HG03342 (cell line): Measurements from ENCODE around the gene WDHD1.
"Not testable (repeated sequence)": the region's sequence is repeated elsewhere in the genome, so short reads cannot be mapped to it uniquely, and the experiment has no call there.

Source experiments
- ATAC-seq: cut with Tn5 transposase; IDR thresholded peaks from one replicate; pipeline ENCODE4 v1.9.1; 2021; ENCODE audit warnings: mild to moderate bottlenecking, moderate library complexity; ENCODE audit not compliant: unreplicated experiment

The WDHD1 gene

DNA sequence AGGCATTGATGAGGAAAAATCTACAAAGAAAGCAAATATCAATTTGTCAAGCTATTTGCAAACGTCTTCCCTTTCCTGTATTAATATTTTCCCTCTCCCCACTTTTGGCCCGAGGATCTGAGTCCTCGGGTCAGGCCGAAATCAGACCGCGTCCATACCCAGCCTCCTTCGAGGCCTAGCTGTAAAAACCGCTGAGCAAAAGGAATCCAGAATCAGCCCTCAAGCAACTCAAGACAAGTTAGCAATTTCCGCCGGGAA is 24.2 kb upstream of the WDHD1 start:
- no peak for ATAC-seq

DNA sequence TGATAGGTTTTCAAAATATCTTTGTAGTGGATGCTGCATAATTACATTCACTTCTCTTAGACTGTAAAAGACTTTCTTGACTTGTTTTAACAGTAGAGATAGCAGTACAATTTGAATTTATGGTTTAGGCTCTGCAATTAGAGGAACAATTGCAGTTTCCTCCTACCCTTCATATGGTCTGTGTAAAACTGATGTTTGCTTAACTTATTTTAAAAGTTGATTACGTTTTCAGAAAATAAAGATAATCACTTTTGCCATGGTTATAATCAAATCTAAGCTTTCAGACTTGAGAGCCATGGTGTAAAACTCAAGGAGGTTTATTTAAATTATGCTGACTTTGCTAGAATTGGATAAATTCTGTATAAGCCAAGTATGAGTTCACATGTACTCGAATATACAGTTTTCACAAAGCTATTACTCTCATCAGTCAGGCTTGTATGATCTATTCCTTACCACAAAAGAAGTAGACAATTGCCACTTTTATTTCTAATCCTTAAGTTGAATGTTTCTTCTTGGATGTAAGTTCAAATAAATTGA is 22.1 kb upstream of the WDHD1 start:
- no peak for ATAC-seq

DNA sequence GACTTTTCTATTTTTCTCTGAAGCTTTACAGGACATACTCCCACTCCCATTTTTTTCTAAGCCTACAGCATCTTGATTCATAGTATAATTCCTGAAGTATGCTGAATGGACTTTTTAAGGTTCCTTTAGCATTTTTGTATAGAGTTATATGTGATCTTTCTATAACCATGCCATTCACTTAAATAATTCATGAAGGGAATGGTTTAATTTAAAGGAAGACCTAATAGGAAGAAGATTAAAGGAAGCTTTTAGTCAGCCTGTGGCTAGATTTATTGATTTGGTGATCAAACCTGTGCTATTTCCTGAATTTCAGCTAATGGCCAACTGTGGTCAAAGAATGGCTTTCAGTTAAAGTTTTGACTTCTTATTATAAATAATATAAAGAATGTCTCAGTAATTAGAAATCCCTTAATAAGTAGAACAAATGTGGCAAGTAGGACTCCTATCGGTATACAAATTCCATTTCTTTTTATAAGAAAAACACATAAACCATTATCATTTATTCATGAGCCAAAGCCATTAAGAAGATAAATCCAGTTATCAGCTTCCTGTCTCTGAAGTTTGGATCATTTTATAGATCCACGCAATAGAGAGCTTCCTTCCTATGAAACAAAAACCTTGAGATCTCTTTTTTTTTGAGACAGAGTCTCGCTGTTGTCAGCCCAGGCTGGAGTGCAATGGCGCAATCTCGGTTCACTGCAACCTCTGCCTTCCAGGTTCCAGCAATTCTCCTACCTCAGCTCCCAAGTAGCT is 20.6 kb upstream of the WDHD1 start:
- no peak for ATAC-seq

DNA sequence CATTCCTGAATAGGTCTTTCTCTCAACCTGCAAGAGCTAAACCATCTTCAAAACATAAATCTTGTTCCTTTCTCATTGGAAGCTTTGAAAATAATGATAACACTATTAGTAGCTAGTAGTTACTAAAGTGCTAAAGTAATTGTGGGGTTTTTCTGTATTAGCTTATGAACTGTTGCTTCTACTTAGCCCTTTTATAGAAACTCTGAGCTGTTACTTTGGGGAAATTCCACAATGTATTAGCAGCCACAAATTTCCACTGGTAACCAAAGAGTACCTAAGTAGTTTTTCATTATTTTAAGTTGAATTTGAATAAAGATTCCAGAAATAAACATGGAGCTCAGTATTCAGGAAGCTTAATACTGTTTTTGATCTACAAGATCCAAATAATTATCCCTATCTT is 18.2 kb upstream of the WDHD1 start:
- ATAC-seq, result no peak

DNA sequence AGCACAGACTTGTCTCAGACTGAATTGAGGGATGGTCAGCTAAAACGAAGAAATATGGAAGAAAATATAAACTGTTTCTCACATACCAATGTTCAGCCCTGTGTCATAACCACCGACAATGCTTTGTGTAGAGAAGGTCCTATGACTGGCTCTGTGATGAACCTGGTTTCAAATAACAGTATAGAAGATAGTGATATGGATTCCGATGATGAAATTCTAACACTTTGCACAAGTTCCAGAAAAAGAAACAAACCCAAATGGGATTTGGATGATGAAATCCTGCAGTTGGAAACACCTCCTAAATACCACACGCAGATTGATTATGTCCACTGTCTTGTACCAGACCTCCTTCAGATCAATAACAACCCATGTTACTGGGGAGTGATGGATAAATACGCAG is 16.6 kb upstream of the WDHD1 start:
- ATAC-seq, result no peak

DNA sequence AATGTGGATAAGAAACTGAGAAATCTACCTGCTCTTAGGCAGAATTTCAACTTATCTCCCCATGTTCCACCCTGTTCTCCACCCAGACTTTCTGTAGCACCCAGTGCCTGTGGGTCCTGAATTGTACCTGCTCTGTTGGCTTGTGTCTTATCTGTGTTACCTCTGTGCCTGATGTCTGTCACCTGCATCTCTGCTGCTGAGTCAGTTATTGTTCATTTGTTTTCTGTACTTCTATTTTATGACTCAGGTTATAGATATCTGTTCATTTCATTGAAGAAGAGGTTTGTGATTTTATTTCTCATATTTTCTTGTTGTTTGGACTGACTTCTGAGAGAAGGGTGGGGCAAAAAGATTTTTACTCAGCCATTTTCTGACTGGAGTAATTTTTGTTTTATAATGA is 11.8 kb upstream of the WDHD1 start:
- ATAC-seq, result no peak

DNA sequence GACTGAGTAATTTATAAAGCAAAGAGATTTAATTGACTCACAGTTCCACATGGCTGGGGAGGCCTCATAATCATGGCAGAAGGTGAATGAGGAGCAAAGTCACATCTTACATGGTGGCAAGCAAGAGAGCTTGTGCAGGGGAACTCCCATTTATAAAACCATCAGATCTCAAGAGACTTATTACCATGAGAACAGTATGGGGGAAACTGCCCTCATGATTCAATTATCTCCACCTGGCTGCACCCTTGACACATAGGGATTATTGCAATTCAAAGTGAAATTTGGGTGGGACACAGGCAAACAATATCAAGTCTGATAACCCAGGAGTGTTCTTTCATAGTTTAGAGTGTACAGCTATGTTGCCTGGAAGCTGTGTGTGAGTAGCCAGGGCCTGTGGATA is 11.1 kb upstream of the WDHD1 start:
- ATAC-seq, result not testable (repeated sequence)

DNA sequence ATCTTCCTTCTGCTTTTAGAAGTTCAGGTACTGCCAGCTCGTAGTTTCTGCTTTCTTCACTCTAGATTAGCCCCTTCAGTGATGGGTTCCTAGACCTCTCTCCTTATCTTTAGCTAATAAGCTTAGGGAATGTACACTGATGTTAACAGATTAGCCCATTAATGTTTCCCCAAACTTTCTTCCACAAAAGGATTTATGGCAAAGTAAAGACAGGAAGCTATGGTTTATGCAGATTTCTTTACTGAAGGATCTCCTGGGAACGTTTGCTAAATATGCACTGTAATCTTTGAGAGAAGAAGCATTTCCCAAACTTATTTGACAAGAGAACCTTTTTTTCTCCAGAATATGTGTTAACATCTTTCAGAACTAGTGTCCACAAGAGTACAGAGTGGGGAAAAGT is 4.3 kb upstream of the WDHD1 start:
- no peak for ATAC-seq

DNA sequence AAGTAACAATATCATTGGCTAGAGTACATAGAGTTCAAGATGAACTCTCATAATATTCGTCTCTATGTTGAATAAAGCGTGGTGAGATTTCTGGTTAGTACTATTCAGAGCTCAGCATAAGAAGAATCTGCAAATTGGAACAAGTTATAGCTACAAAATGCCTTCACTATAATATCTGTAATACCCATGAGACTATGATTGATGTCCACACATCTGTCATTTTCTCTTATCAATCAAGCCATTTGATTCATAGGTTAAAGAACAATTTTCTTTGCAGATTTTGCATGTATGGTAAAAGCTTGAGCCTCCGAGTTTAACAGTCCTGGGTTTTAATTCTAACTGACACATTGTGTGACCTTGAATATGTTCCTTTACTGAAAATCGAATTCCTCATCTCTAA is 1.6 kb upstream of the WDHD1 start:
- ATAC-seq, result no peak

DNA sequence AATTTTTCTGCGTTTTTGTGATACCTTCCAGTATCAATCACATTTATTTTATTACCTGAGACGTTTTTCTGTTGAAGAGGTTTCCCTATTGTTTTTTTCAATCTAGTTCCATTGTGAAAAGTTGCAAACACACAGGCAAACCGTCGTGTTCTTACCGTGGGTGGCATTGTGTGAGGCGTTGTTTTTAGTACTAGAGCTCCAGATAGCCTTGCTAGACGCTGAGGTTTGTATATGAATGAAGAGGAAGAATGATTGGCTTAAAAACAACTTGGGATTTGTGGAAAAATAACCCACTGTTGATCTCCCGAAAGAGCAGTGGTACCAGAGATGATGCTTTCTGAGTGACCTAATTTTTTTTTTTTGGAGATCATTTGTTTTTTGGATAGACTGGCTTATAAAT is 1.2 kb upstream of the WDHD1 start:
- no peak for ATAC-seq

DNA sequence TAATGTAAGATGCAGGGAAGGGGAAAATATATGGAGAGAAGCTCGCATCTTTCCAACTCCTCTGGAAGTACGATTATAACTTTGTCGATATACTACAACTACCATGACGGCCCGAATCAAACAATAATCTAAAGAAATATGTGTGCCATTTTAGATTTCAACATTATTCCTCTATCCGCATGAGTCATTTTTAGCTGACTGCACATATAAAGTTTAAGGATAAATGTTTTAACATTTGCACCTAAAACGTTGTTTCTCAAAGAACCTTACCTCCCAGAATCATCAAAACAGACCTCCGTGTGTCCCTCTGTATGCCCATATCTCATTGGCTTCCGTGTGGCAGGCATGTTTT is 482 bp downstream of the WDHD1 start:
- ATAC-seq, result no peak

DNA sequence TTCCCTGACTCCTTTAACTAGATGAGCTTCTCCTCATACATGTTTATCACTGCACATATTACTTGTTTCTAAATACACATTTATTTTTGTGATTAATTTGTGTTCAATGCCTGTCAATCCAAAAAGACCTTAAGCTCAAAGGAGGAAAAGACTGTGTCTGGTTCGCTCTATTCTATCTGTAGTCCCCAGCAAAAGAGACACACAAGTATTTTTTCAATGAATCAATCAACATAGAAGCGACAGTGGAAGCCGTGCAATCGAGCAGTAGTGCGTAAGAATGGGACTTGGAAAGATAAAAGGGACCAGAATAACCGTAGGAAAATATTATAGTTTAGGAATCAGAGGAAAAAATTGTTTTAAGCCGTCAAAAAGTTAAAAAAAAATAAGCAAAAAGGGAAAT is 951 bp downstream of the WDHD1 start:
- no peak for ATAC-seq

DNA sequence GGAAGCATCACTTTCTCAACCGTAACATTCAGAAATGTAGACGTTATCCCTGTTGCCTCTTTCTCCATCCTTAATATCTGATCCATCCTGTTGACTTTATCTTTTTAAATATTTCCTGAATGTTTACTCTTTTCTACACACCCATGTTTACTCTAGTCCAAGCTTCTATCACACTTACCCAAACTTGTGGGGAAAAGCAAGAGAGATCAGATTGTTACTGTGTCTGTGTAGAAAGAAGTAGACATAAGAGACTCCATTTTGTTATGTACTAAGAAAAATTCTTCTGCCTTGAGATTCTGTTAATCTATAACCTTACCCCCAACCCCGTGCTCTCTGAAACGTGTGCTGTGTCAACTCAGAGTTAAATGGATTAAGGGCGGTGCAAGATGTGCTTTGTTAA is 2.5 kb downstream of the WDHD1 start:
- ATAC-seq, result not testable (repeated sequence)

DNA sequence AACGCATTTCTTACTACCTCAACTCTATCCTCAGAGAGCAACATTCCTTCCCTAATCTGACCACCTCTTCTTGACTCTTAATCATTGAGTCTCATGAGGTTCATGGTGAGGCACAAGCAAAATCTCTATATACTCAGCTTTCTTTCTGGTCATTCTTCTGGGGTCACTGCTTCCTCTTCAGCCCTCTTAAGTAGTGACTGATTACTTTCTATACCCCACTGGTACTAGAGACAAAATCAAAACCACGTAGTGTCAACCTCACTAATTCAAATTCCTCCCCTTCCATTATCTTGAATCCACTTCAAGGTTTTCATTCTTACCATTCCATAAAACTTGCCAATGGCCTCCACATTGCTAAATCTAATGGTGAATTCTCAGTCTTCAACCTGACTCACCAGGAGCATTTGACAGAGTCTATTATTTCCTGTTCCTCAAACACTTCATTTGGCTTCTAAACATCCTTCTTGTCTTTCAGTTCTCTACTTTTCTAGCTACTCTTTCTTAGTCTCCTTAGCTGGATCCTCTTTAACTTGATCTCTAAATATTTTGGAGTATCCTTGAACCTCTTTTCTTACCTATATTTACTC is 6.8 kb downstream of the WDHD1 start:
- no peak for ATAC-seq

DNA sequence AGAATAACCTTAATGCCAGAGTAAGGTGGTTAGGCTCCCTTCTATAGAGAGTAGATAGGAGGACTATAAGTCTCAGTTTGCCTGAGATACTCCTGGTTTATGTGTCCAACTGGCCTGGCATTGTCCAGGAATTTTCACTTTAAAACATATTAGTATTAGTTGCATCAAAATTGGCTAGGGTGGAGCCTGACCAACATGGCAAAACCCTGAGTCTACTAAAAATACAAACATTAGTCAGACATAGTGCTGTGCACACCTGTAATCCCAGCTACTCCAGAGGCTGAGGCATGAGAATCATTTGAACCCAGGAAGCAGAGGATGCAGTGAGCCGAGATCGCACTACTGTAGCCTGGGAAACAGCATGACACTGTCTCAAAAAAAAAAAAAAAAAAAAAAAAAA is 11.9 kb downstream of the WDHD1 start:
- no peak for ATAC-seq

DNA sequence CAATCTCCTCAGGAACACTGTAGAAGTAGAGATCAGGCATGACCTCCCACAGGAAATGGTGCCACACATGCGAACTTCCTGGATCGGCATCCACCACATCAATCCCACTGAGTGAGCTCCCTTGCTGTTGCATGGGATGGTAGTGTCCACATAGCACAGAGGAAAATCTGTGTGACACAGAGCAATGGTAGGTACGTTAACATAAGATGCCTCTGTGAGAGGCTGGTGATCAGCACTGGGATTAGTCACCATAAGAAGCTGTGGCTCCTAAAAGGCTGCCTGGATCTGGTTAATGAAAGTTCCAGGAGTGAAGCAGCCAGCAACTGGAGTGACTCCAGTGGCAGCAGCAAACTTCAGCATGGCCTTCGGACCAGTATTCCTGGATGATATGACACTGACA is 21.8 kb downstream of the WDHD1 start:
- no peak for ATAC-seq

DNA sequence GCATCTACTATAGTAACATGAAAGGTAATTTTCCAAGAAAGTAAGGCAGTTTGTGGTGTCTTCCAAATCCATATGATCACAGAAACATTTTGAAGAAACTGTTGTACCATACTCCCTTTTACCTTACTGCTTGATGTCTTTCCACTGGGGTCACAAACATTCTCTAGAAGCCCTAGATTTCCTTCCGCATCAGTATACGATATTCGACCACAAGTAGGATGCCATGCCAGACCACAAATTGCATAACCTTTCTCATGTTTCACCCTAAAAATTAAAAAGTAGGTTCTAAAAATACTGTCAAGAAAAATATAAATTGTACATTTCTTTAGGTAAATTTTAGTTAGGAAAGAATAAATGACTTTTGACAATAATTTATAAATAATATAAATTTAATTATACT is 26.5 kb downstream of the WDHD1 start:
- ATAC-seq, result no peak

DNA sequence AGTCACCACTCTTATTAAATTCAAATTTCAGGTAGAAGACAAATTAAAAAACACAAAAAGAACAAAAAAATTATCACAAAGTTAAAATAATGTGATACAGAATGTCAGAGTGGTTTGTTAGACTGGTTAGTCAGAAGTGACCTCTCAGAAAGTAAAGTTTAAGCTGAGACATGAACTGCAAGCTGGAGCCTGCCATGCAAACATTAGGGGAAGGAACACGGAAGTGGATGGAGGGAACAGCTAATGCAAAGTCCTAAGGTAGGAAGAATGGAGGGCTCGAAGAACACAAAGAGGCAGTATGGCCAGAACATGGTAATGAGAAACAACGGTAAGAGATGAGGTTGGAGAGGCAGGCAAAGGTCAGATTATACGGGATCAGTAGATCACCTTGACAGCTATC is 41.7 kb downstream of the WDHD1 start:
- ATAC-seq, result no peak

DNA sequence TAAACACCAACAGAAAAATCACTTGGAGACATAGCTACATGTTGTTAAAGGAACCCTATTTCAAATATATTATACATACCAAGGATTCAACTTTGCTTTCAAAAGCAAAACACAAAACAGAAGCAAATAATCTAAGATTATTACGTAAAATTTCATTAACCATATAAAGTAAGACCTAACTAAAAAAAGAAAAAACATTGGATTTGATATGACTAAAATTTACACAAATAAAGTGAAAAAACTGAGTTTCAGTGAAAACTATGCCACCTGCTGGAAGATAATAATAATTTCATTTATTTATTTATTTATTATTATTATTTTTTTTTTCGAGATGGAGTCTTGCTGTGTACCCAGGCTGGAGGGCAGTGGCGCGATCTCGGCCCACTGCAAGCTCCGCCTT is 45.2 kb downstream of the WDHD1 start:
- no peak for ATAC-seq

DNA sequence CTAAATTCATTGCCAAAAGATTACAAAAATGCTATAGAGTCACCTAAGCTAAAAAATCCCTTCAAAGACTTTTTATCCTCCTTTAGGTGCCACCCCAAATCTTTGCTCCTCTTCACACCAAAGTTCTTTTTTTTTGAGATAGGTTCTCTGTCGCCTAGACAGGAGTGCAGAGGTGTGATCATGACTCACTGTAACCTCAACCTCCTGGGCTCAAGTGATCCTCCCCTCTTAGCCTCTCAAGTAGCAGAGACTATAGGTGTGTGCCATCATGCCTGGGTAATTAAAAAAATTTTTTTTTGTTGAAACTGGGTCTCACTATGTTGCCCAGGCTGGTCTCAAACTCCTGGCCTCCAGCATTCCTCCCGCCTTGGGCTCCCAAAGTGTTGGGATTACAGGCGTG is 47.9 kb downstream of the WDHD1 start:
- no peak for ATAC-seq

DNA sequence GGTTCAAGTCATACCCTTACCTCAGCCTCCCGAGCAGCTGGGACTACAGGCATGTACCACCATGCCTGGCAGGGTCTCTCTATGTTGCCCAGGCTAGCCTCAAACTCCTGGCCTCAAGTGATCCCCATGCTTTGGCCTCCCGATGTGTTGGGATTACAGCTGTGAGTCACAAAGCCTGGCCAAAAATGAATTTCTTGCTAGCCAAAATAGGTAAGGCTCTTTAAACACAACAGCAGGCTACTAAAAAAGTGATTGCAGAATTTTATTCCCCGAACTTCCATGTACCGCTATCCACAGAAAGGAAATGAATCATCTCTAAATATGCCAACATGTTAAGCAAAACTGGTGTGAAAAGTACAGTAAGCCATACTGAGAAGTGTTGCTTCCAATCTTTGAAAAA is 50.6 kb downstream of the WDHD1 start:
- no peak for ATAC-seq

DNA sequence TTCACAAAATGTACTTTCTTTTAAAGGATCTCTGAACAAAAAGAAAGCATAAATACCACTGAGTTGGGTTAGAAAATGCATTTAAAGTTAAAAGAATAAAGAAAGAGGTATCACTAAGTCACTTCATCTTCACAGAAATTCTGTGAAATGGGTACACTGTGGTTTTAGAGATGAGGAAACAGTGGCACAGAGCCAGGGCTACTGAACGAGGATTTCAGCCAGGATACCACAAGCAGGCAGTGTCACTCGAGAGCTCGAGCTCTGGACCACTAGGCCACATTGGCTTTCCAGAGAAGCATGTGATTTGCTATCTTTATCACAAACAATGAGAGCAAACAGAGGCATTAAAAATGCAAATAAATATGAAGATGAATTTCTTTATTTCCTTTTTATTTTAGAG is 51.0 kb downstream of the WDHD1 start:
- ATAC-seq, result no peak

DNA sequence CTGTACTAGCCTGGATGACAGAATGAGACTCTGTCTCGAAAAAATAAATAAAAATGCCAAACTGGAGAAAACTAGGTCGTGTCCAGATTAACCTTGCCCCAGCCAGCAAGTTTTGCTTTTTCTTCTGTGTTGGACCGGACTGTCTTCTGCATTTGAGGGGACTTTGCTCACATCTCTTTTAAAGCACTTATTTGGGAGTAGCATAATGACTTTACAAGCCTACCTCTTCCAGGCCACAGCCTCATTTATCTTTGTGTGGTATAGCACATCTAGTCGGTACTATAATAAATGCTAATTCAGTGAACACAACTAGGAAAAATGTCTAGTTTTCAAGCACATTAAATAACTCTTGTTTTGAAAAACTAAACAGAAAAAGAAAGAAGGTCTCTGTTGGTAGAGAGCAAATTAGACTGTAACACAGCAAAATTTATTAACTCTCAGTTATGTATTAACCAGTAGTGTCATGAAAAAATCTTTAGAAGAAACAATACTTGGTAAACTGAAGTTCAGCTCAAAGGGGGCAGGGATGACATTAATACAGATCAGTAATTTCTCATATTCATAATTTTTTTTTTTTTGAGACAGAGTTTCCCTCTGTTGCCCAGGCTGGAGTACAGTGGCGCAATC is 52.0 kb downstream of the WDHD1 start:
- no peak for ATAC-seq
